Mucosa of descending colon (tissue), 3 donors: ENCODE measurements around the gene TPSG1. TPM values are rescaled to one million over a fixed set of nuclear protein-coding genes. Genes with fewer than 3 reads are reported as not detected.
"Not testable (repeated sequence)": the region's sequence is repeated elsewhere in the genome, so short reads cannot be mapped to it uniquely, and the experiment has no call there.

Experiments used
- ATAC-seq: fragments of 200-7000 bp; cut with Tn5 transposase; one replicate; pipeline ENCODE4 v1.9.1; 2020; ENCODE audit warnings: mild to moderate bottlenecking, moderate library complexity
- DNase-seq, 3 donors: peaks; one replicate each; pipeline ENCODE4 v3.0.0-alpha.2; 2020
- H3K36me3 ChIP-seq: fragments of 200-600 bp; one replicate; pipeline ENCODE4 v1.8.0; 2021; ENCODE audit warnings: low read depth, mild to moderate bottlenecking
- H3K4me1 ChIP-seq: fragments of 200-600 bp; one replicate; pipeline ENCODE4 v1.8.0; 2021; ENCODE audit warnings: low read depth, mild to moderate bottlenecking
- H3K4me3 ChIP-seq: fragments of 200-600 bp; one replicate; pipeline ENCODE4 v1.8.0; 2021; ENCODE audit warnings: mild to moderate bottlenecking
- H3K9me3 ChIP-seq: fragments of 200-600 bp; one replicate; pipeline ENCODE4 v1.8.0; 2021; ENCODE audit warnings: mild to moderate bottlenecking
- intact Hi-C, 2 donors: fragments of 100-400 bp; cut with DNase I in 1 of 2; cut with micrococcal nuclease in 1 of 2; formaldehyde crosslinking; loops; one replicate each; pipeline versions ENCODE4 v1.11.0 to v1.11.1; 2022; cut with DNase I, micrococcal nuclease
- total RNA-seq, 3 donors: library from RNA; stranded (reverse); fragmentation: NEBNext Ultra II Directional in 2 of 3; extraction: Animal tissue kit (Norgen Biotek cat#: 25700) in 2 of 3; gene quantifications; one replicate each; pipeline versions ENCODE4 v1.2.1 to v1.2.4, GENCODE V29; 2021 to 2023
- TF ChIP-seq, protein P1 (sequence below): fragments of 200-600 bp; IDR thresholded peaks from one replicate; pipeline ENCODE4 v1.8.0; 2022; ENCODE audit warnings: antibody characterized with exemption, mild to moderate bottlenecking
- donor health status: DM: no; HTN: no; CAD: no; lungs with moderate emphysema.
- donor health status: DM: no; HTN: no; CAD: no.
- donor health status: DM: no; HTN: yes; CAD: no.

Gene TPSG1
- total RNA-seq, 3 donors from 2014 or later: 23.3 to 61.3 (median 53.7) TPM

DNA sequence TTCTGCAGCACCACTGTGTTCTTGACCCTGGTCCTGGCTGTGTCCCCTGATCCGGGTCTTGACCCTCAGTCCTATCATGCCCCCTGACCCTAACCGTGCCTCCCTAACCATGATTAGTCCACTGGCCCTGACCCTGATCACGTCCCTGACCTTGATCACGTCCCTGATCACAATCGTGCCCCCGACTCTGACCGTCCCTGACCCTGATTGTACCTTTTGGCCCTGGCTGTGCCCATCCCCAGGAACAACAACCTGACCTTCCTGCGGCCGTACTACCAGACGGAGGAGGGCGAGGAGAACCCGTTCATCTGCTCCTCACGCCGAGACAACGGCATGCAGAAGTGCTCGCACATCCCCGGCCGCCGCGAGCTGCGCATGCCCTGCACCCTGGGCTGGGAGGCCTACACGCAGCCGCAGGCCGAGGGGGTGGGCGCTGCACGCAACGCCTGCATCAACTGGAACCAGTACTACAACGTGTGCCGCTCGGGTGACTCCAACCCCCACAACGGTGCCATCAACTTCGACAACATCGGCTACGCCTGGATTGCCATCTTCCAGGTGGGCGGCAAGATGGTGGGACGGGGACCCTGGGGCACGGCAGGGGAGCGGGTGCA lies 24.9 kb downstream of the TPSG1 start:
- Histone ChIP-seq H3K9me3 (no peaks in the 10 kb centered on the region), H3K4me1 (no peaks in the 10 kb centered on the region), H3K4me3 (no peak overlapping the region), H3K36me3 (no peaks in the 10 kb centered on the region)
- ATAC-seq (no peak), DNase-seq (no peak)
- intact Hi-C loops: no loop called here
- TF ChIP-seq, protein P1, sequence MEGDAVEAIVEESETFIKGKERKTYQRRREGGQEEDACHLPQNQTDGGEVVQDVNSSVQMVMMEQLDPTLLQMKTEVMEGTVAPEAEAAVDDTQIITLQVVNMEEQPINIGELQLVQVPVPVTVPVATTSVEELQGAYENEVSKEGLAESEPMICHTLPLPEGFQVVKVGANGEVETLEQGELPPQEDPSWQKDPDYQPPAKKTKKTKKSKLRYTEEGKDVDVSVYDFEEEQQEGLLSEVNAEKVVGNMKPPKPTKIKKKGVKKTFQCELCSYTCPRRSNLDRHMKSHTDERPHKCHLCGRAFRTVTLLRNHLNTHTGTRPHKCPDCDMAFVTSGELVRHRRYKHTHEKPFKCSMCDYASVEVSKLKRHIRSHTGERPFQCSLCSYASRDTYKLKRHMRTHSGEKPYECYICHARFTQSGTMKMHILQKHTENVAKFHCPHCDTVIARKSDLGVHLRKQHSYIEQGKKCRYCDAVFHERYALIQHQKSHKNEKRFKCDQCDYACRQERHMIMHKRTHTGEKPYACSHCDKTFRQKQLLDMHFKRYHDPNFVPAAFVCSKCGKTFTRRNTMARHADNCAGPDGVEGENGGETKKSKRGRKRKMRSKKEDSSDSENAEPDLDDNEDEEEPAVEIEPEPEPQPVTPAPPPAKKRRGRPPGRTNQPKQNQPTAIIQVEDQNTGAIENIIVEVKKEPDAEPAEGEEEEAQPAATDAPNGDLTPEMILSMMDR: no peak

GRCh38 chr16:1199347-1200013 lies 25.6 kb downstream of the TPSG1 start:
- Histone ChIP-seq H3K4me1 (no peaks in the 10 kb centered on the region), H3K36me3 (no peaks in the 10 kb centered on the region), H3K4me3 (no peak overlapping the region), H3K9me3 (no peaks in the 10 kb centered on the region)
- ATAC-seq: no peak
- intact Hi-C loops: no loop called here
- TF ChIP-seq, protein P1: no peak
- no peak for DNase-seq

- H3K4me1 ChIP-seq, H3K36me3 ChIP-seq, H3K4me3 ChIP-seq, ATAC-seq, intact Hi-C loops, H3K9me3 ChIP-seq, DNase-seq: not testable (repeated sequence)
These were observed 26.3 kb downstream of the TPSG1 start for GRCh38 chr16:1198671-1199346.

GRCh38 chr16:1198194-1198593 lies 26.9 kb downstream of the TPSG1 start:
- Histone ChIP-seq H3K9me3 (no peaks in the 10 kb centered on the region), H3K4me1 (no peaks in the 10 kb centered on the region), H3K36me3 (no peaks in the 10 kb centered on the region), H3K4me3 (no peak overlapping the region)
- intact Hi-C loops: no loop called here
- ATAC-seq (no peak), DNase-seq (no peak)
- TF ChIP-seq, protein P1: no peak

DNA sequence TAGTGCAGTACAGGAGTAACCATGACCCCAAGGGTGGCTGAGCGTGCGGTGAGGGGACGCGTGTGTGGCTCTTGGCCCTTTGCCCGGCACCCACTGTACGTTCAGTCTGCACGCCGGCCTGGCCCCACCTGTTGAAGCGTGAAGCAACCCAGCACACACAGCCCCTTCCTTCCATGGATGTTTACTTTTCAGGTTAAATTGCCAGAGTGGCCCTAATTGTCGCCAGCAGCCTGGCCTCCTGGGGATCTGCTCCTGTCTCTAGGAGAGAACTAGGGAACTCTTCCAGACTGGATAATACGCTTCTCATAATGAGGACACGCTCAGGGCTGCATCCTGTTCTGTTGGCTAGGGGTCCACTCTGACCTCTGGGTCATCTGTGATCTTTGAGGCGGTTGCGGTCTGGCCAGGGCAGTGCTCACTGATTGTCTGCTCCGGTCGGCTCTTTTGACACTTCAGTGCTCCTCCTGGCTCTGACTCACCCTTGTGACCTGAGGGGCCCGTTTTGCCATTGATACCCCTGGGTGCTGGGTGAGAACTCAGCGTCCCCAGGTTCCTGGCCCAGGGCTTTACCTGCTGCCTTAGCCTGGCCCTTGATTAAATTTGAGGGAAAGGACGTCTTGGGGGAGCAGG lies 27.7 kb downstream of the TPSG1 start:
- ATAC-seq (no peak), DNase-seq (no peak)
- H3K4me3 ChIP-seq: no peak overlapping the region
- TF ChIP-seq, protein P1: no peak
- intact Hi-C loops: no loop called here
- H3K4me1 ChIP-seq: no peaks in the 10 kb centered on the region
- no peaks in the 10 kb centered on the region for H3K9me3 ChIP-seq
- no peaks in the 10 kb centered on the region for H3K36me3 ChIP-seq

GRCh38 chr16:1196494-1196893 lies 28.6 kb downstream of the TPSG1 start:
- DNase-seq: no peak
- no peak overlapping the region for H3K4me3 ChIP-seq
- no peaks in the 10 kb centered on the region for H3K36me3 ChIP-seq
- intact Hi-C loops: no loop called here
- no peak for ATAC-seq
- H3K4me1 ChIP-seq: no peaks in the 10 kb centered on the region
- H3K9me3 ChIP-seq: no peaks in the 10 kb centered on the region
- TF ChIP-seq, protein P1: no peak
